NK-92 treated with Interleukin-12 subunit alpha and Interleukin-12 subunit beta, amount 100 ng/mL, for 24 hours (cell line): ENCODE data around the gene YTHDF1.
"Not testable (repeated sequence)": the region's sequence is repeated elsewhere in the genome, so short reads cannot be mapped to it uniquely, and the experiment has no call there.

ENCODE experiments used
- DNase-seq: peaks from one replicate; lab custom pipeline; 2025; lab: John Stamatoyannopoulos, UW

YTHDF1 gene

GRCh38 chr20:63169681-63170080, 46.2 kb downstream of the YTHDF1 start:
- no peak for DNase-seq

GRCh38 chr20:63168861-63169260, 47.1 kb downstream of the YTHDF1 start:
- DNase-seq: no peak

DNA sequence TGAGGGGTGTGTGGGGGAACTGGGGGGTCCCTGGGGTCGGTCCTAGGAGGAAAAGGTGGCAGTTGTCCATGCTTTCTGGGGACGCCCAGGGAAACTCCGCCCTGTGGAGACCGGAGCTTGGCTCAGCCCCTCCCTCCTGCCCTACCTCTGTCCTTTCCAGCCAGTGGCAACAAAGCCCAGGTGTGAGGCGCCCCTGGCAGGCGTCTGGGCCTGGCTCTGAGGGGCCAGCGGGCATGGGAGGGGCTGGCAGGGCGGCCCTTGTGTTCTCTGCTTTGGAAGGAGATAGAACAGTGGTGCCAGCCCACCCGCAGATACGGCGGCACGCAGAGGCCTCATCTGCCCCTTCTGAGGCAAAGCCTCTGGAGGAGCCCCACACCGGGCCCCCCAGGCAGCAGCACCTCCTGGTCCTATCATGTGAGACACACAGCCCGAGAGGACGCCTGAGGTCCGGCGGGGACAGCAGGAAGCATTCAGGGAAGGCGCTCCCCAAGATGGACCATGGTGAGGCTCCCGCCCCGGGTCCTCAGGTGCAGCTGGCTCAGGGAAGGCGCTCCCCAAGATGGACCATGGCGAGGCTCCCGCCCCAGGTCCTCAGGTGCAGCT, 47.9 kb downstream of the YTHDF1 start:
- no peak for DNase-seq

DNA sequence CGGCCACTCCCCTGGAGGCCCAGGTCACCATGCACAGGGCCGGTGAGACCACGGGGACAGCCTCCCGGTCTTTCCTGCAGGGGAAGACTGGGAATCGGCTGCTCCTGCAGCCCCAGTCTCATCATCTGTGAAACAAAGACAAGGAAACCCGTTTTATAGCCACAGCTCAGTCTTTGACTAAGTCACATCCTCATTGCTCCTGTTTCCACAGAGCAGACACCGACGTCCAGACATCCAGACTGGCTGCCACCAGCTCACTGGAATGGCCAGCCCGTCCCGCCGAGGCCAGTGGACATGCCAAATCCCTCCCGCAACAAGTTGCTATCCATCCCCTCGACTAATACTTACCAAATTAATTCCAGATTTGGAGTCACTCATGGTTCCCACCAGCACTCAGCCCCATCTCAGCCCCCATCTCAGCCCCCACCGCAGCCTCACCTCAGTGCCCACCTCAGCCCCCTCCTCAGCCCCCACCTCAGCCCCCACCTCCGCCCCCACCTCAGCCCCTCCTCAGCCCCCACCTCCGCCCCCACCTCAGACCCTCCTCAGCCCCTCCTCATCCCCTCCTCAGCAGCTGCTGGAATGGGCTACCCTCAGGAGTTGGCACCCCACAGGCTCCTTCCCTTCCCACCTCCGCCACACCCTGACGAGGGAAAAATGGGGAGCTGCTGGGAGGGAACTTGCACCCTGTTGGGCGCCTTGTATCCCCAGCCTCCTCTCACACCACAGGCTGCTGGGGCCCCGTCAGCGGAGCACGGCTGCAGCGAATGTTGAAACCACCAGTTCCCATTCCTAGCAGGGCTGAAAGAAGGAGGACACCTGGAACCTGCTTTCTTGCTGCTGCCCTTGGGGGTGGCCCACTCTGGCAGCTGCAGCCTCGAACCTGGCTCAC, 48.7 kb downstream of the YTHDF1 start:
- DNase-seq: no peak

DNA sequence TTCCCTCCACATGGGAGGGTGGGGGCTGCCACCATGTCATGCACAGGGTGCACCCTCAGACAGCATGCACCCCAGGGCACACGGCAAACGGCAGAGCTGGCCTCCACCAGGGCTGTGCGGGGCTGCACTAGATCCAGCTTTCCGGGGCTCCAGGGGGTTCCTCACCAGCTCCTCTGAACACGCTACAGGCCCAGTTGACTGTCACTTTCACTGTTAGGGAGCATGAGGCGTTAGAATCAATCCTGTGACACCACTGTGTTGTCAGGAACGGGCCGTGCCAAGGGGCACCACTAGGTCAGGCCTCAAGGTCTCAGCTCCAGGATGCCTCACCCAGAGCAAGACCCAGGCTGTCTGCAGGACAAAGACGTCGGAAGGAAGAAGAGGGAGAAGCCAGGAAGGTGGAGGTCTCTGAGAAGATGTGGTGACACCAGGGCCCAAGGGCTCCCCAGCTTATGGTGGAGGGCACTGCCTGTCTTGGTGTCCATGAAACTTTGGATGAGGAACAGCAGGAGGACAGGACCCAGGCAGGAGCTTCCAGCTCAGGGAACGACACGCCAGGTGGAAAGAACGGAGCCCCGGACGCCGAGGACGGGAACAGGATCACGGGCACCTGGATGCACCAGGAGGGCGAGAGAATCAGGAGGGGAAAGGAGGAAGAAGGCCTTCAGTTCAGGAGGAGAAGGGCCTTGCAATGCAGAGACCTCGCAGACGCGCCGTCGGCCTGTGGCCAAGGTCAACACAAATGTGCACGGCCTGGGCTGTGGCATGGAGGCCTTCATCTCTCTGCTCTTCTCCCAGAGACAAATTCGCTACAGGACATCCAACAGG, 49.5 kb downstream of the YTHDF1 start:
- DNase-seq: no peak

- no peak for DNase-seq
Measured at GRCh38 chr20:63165356-63166192, 50.4 kb downstream of the YTHDF1 start.

- no peak for DNase-seq
Measured at GRCh38 chr20:63164484-63165355, 51.2 kb downstream of the YTHDF1 start.

- DNase-seq: no peak
Measured at GRCh38 chr20:63163596-63164483, 52.1 kb downstream of the YTHDF1 start.

GRCh38 chr20:63163171-63163570, 52.8 kb downstream of the YTHDF1 start:
- DNase-seq: no peak

DNA sequence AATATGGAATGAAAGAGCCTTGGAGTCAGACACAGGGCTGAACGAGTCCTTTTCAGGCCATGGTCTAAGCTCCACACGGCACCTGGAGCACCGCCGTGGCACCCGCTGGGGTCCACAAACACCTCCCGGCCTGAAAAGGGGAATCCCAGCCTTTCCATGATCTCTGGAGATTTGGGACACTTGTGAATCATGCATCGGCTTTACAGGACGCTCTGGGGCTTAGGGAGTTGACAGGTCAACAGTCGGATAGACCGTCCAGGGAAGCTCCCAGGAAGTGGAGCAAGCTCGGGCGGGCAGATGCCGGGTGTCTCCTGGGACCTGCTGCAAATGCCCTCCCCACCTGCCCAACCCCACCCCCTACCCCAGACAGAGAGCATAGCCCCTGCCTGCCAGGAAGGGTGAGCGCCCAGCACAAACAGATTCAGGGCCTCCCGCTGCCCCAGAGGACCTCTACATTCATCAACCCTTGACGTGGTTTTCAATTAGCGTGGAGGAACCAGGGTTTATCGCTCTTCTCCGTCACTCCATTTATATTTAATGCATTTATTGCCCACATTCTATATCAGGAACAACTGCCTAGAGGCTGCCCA, 53.6 kb downstream of the YTHDF1 start:
- DNase-seq: no peak

GRCh38 chr20:63161176-63161651, 54.7 kb downstream of the YTHDF1 start:
- DNase-seq: no peak

- no peak for DNase-seq
Measured at GRCh38 chr20:63160641-63161175, 55.2 kb downstream of the YTHDF1 start.

GRCh38 chr20:63159826-63160640, 55.9 kb downstream of the YTHDF1 start:
- no peak for DNase-seq

DNA sequence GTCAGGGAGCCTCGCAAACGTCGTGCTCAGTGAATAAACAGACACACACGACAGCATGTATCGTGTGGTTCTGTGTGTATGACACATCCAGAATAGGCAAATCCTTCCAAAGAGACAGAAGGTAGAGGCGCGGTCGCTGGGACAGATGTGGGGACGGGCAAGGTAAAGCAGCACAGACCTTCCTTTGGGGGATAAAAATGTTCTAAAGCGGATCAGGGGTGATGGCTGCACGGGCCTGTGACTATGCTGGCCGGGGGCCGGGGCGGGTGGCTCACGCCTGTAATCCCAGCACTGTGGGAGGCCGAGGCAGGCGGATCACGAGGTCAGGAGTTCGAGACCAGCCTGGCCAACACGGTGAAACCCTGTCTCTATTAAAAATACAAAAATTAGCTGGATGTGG, 56.7 kb downstream of the YTHDF1 start:
- DNase-seq: not testable (repeated sequence)

DNA sequence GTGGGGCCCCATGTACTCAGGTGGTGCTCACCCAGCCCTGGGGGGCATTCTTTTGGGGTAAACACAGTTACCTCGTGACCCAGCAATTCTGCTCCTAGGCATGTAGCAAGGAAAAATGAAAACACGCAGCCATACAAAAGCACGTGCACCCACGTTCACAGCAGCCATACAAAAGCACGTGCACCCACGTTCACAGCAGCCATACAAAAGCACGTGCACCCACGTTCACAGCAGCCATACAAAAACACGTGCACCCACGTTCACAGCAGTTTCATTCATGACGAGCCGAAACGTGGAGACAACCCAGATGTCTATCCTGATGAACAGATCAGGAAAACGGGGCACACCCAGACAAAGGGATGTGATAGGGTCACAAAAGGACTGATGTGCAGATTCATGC, 57.1 kb downstream of the YTHDF1 start:
- no peak for DNase-seq

GRCh38 chr20:63158352-63158751, 57.6 kb downstream of the YTHDF1 start:
- DNase-seq: no peak

GRCh38 chr20:63157431-63157830, 58.5 kb downstream of the YTHDF1 start:
- DNase-seq: not testable (repeated sequence)

GRCh38 chr20:63156221-63156671, 59.7 kb downstream of the YTHDF1 start:
- no peak for DNase-seq
